C4-2B (cell line): Measurements from ENCODE around the gene GRK5.

Source experiments
- H3K27ac ChIP-seq: fragments of 450-650 bp; 2 replicates; pipeline ENCODE4 v1.5.1; 2017
- ZFX ChIP-seq: fragments of 450-650 bp; IDR thresholded peaks from 2 replicates; pipeline ENCODE4 v1.6.1; 2017
- TF ChIP-seq, protein P1 (sequence below): fragments of 450-650 bp; conservative IDR thresholded peaks from 2 replicates; pipeline ENCODE4 v1.5.1; 2017; ENCODE audit warnings: mild to moderate bottlenecking

Gene GRK5

DNA sequence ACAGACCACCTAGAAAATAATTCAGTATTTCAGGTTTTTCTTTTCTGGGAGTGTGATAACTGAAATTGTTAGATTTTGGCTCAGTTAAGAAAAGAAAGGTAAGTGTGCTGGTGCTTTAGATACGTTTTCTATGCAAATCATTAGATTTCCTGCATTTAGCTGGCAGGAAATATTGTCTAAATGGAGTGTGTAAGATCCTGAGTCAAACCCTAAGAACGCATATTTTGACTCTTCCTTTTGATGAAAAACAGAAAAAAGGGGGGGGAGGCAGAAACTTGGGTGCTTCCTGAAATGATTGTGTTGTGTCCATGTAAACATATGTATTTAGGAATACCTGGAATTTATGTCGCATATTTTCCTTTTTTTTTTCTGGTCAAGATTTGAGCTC lies 1.2 kb downstream of the GRK5 start:
- TF ChIP-seq, protein P1, sequence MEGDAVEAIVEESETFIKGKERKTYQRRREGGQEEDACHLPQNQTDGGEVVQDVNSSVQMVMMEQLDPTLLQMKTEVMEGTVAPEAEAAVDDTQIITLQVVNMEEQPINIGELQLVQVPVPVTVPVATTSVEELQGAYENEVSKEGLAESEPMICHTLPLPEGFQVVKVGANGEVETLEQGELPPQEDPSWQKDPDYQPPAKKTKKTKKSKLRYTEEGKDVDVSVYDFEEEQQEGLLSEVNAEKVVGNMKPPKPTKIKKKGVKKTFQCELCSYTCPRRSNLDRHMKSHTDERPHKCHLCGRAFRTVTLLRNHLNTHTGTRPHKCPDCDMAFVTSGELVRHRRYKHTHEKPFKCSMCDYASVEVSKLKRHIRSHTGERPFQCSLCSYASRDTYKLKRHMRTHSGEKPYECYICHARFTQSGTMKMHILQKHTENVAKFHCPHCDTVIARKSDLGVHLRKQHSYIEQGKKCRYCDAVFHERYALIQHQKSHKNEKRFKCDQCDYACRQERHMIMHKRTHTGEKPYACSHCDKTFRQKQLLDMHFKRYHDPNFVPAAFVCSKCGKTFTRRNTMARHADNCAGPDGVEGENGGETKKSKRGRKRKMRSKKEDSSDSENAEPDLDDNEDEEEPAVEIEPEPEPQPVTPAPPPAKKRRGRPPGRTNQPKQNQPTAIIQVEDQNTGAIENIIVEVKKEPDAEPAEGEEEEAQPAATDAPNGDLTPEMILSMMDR: no peak
- TF ChIP-seq ZFX: no peak

DNA sequence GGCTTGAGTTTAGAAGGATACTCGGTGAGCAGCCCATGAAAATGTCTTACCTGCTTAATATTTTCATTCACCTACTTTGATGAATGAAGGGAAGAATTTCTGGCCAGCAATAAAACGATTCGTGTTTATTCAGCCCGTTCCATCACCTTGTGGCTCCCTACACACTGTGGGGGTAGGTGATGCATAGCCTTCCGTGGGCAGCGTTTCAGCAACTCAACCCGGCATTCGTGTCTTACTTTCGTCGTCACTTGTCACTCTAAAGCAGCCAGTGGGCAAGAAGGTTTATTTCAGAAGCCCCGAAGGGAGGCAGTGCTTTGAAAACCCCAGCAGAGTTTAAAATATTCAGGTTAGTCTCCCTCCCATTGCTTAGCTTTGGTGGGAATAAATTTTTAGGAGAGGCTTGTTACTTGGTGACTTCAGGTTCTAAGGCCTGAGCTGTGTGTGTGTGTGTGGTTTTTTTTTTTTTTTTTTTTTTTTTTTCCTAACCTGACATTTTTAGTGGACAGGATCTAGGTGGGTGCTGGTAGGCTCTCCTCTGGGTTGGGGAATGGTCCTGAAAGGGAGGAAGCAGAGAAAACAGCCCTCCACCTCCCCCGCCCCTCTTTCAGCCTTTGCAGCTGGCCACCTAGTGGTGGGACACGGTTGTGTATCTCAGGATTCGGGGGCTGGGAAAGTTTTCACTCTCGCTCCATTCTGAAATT lies 1.8 kb downstream of the GRK5 start:
- TF ChIP-seq, protein P1: peak; percentile 90
- no peak for TF ChIP-seq ZFX
- no peak overlapping the region for H3K27ac ChIP-seq

More for the DNA sequence above, 1.2 kb downstream of the GRK5 start:
- H3K27ac ChIP-seq: no peak overlapping the region

DNA sequence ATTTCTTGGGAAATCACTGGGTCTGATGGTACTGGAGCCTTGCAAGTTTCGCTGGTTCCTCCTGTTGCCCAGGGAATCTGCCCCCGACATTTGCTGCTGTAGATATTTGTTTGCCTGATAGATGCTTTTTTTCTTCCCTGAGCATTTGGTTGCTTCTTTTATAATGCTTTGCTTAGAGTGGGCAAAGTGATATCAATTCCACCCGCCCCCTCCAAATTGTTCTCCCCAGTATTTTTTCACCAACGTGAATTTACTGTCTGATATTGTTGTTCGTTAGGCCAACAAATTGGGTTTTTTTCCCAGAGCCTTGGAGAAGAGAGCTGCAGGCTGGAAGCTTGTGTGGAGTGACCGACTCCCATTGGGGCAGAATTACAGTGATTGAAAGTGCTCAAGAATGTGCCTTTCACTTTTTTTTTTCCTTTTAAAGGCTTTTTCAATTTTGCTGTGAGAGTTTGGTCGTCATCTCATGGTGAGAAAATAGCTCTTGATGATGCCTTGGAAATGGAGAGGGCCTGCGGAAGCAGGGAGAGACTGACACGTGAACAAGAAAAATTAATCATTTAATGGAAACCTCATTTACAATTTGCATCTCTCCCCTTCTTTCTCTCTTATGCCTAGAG lies 2.5 kb downstream of the GRK5 start:
- H3K27ac ChIP-seq: no peak overlapping the region
- TF ChIP-seq, protein P1: peak; percentile 74
- TF ChIP-seq ZFX: no peak

DNA sequence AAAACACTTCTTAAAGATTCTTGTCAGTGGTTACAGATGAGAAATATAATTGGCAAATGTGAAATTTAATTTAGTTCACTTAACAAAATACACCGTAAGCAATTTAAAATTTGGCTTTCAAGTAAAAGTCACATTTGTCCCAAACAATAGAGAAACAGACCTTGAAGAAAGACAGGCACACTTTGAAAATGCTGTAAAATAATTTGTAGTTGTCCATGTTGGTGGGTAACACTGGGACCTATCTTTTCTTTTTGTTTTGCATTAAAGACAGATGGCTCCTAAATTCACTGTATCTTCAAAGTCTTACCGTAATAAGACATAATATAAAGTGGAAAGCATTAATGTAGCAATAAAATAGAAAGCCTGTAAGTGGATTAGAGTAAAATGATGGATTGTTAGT lies 3.3 kb downstream of the GRK5 start:
- TF ChIP-seq, protein P1: no peak
- TF ChIP-seq ZFX: no peak

DNA sequence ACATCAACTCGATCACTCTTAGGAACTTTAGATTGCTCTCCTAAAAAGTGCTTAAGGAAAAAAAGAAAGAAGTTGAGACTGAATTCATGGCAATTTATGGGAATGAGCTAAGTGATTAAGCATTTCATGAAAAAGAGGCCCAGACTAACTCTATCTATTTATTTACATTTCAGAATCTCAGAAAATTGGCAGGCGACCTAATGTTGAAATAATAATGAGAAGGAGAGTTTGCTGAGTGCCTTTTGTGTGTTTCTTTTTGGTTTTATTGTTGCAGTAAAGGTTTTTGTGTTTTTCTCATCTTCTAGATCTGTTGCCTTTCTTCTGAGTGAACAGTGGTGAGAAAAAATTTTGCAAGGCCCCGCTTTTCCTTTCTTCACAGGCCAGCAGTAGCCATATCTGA lies 3.8 kb downstream of the GRK5 start:
- TF ChIP-seq, protein P1: no peak
- TF ChIP-seq ZFX: no peak
- no peak overlapping the region for H3K27ac ChIP-seq

More for the DNA sequence above, 3.3 kb downstream of the GRK5 start:
- no peak overlapping the region for H3K27ac ChIP-seq

DNA sequence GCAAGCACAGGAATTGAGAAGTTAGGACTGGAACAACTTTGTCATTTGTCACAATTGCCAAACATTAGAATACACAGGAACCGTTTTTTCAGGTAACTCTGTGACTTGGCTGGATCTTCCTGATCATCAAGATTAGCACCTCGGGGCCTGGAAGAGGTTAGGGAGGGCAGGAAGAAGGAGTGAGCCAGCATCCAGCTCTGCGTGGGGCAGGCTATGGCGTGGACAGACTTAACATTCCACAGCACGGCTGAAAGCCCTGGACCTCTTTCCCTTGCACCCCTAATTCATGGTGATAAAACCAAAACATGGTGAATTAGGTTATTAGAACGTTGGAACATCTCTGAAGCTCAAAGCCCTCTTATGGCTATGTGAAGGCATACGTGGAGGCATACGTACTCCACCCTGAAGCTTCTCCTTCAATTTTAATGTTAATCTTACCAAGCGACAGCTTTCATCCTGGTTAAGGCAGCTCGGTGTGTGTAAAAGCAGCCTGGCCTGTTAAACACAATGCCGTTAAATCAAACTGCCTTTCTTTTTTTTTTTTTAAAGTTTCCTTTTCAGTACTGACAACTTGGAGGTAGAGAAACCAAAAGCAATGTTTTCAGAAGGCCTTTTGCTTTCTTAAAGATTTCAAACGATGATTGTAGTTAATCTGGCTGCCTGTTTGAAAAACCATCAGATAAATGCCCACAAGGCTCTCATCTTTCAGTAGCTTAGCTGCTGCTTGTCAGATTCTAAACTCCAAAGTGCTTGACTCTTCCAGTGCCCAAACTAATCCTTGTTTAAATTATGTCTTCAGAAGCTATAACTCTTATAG lies 4.5 kb downstream of the GRK5 start:
- no peak for TF ChIP-seq ZFX
- TF ChIP-seq, protein P1: no peak
- no peak overlapping the region for H3K27ac ChIP-seq

DNA sequence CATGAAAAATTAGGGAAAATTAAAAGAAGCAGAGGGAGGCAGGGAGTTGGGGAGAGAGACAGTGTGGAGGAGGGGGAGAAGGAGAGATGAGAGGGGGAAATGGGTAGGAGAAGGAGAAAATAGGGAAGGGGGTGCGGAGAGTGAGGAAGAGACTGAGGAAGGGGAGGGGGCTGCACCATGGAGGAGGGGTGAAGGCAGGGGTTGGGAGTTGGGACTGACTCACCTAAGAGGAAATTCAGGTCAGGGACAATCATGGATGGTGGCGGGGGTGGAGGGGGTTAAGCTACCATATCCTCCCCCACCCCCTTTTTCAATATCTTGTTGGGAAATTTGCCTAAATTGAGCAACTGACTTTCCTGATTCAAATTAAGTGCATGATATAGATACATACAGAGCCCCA lies 8.0 kb downstream of the GRK5 start:
- TF ChIP-seq, protein P1: no peak
- no peak for TF ChIP-seq ZFX
- H3K27ac ChIP-seq: no peak overlapping the region
